ENCODE measurements around the gene ZBTB17.

GRCh38 chr1:15974855-15975254, 1.0 kb downstream of the ZBTB17 start:
- TF ChIP-seq CTCF (IDR thresholded peaks at IDR 0.05) (no peak), RCOR1 (IDR thresholded peaks at IDR 0.05; ENCODE audit: low read depth, low read length) (no peak), JUNB (IDR thresholded peaks at IDR 0.05) (no peak), CBX8 (IDR thresholded peaks at IDR 0.05) (no peak), BCL3 (IDR thresholded peaks at IDR 0.05) (no peak), PBX3 (IDR thresholded peaks at IDR 0.05) (no peak), JUN (IDR thresholded peaks at IDR 0.05) (no peak)
